ENCODE data around the gene CEP57L1.
"Not testable (repeated sequence)": the region's sequence is repeated elsewhere in the genome, so short reads cannot be mapped to it uniquely, and the experiment has no call there.

CEP57L1 gene

GRCh38 chr6:109124219-109124618 lies 28.9 kb downstream of the CEP57L1 start:
- no peaks in the 10 kb centered on the region for H4K20me1 ChIP-seq
- no peaks in the 10 kb centered on the region for H3K27me3 ChIP-seq
- no peak overlapping the region for H3K9ac ChIP-seq
- no peak for TF ChIP-seq Cebpa-rat (IDR thresholded peaks at IDR 0.05)
- no peak overlapping the region for H3K4me2 ChIP-seq
- H3K4me1 ChIP-seq: peaks cover 22% of the 10 kb centered on the region
- no peak overlapping the region for H3K4me3 ChIP-seq
- H3K36me3 ChIP-seq: peaks cover 6% of the 10 kb centered on the region; the same call in 1 of the 2 replicates
- H3K9me3 ChIP-seq: no peaks in the 10 kb centered on the region
- H3K27ac ChIP-seq: no peak overlapping the region

- H3K9ac ChIP-seq: no peak overlapping the region
- H3K27me3 ChIP-seq: no peaks in the 10 kb centered on the region
- H3K4me3 ChIP-seq: no peak overlapping the region
- H3K36me3 ChIP-seq: peaks cover 6% of the 10 kb centered on the region; the same call in 1 of the 2 replicates
- no peak overlapping the region for H3K27ac ChIP-seq
- TF ChIP-seq Cebpa-rat (IDR thresholded peaks at IDR 0.05): no peak
- no peaks in the 10 kb centered on the region for H3K9me3 ChIP-seq
- H3K4me1 ChIP-seq: peaks cover 9% of the 10 kb centered on the region
- no peaks in the 10 kb centered on the region for H4K20me1 ChIP-seq
- no peak overlapping the region for H3K4me2 ChIP-seq
These were observed 30.2 kb downstream of the CEP57L1 start for GRCh38 chr6:109125504-109125903.

GRCh38 chr6:109130065-109130464 lies 34.8 kb downstream of the CEP57L1 start:
- 0 out of 2 replicates have a peak, but pooled peaks cover 3% of the 10 kb centered on the region for H3K9me3 ChIP-seq
- H3K27me3 ChIP-seq: no peaks in the 10 kb centered on the region
- no peak overlapping the region for H3K4me2 ChIP-seq
- no peaks in the 10 kb centered on the region for H4K20me1 ChIP-seq
- no peak overlapping the region for H3K4me3 ChIP-seq
- no peak for TF ChIP-seq Cebpa-rat (IDR thresholded peaks at IDR 0.05)
- H3K4me1 ChIP-seq: no peaks in the 10 kb centered on the region
- H3K36me3 ChIP-seq: peaks cover 4% of the 10 kb centered on the region; the same call in 1 of the 2 replicates
- H3K27ac ChIP-seq: no peak overlapping the region
- H3K9ac ChIP-seq: no peak overlapping the region

GRCh38 chr6:109135600-109135999 lies 40.3 kb downstream of the CEP57L1 start:
- not testable (repeated sequence) for H3K36me3 ChIP-seq, H3K9me3 ChIP-seq, H3K9ac ChIP-seq, H4K20me1 ChIP-seq, H3K4me3 ChIP-seq, H3K27me3 ChIP-seq, H3K27ac ChIP-seq, H3K4me2 ChIP-seq, H3K4me1 ChIP-seq

- H4K20me1 ChIP-seq, H3K9ac ChIP-seq, H3K4me1 ChIP-seq, H3K4me3 ChIP-seq, H3K27me3 ChIP-seq, H3K4me2 ChIP-seq, H3K27ac ChIP-seq: not testable (repeated sequence)
- Histone ChIP-seq H3K36me3 (peaks cover 13% of the 10 kb centered on the region), H3K9me3 (peaks cover 11% of the 10 kb centered on the region)
These were observed 40.7 kb downstream of the CEP57L1 start for GRCh38 chr6:109136039-109136438.

GRCh38 chr6:109136530-109136929 lies 41.2 kb downstream of the CEP57L1 start:
- not testable (repeated sequence) for H3K9ac ChIP-seq, H3K4me1 ChIP-seq, H3K4me3 ChIP-seq, H3K4me2 ChIP-seq, H3K27me3 ChIP-seq, H3K27ac ChIP-seq, H4K20me1 ChIP-seq
- H3K36me3 ChIP-seq: peaks cover 17% of the 10 kb centered on the region
- H3K9me3 ChIP-seq: peaks cover 14% of the 10 kb centered on the region

GRCh38 chr6:109139109-109139508 lies 43.8 kb downstream of the CEP57L1 start:
- Histone ChIP-seq H3K27me3 (no peaks in the 10 kb centered on the region), H3K4me2 (no peak overlapping the region), H3K36me3 (peaks cover 20% of the 10 kb centered on the region), H3K4me1 (no peaks in the 10 kb centered on the region), H3K4me3 (no peak overlapping the region), H3K9me3 (peaks cover 16% of the 10 kb centered on the region), H3K9ac (no peak overlapping the region), H4K20me1 (no peaks in the 10 kb centered on the region), H3K27ac (no peak overlapping the region)
- TF ChIP-seq Cebpa-rat (IDR thresholded peaks at IDR 0.05): no peak

- peaks cover 16% of the 10 kb centered on the region for H3K9me3 ChIP-seq
- not testable (repeated sequence) for H3K9ac ChIP-seq, H3K27me3 ChIP-seq, H3K4me3 ChIP-seq, H3K4me2 ChIP-seq, H3K27ac ChIP-seq, H3K4me1 ChIP-seq, H4K20me1 ChIP-seq
- peaks cover 20% of the 10 kb centered on the region for H3K36me3 ChIP-seq
These were observed 46.8 kb downstream of the CEP57L1 start for GRCh38 chr6:109142067-109142466.

- Histone ChIP-seq H3K9me3 (peaks cover 16% of the 10 kb centered on the region), H3K27ac (no peak overlapping the region), H3K4me1 (no peaks in the 10 kb centered on the region), H3K4me2 (no peak overlapping the region), H3K27me3 (no peaks in the 10 kb centered on the region), H3K9ac (no peak overlapping the region), H3K4me3 (no peak overlapping the region), H4K20me1 (no peaks in the 10 kb centered on the region), H3K36me3 (peaks cover 24% of the 10 kb centered on the region)
- no peak for TF ChIP-seq Cebpa-rat (IDR thresholded peaks at IDR 0.05)
These were observed 47.9 kb downstream of the CEP57L1 start for GRCh38 chr6:109143191-109143590.

- H3K4me3 ChIP-seq, H3K9ac ChIP-seq, H3K4me2 ChIP-seq, H3K27ac ChIP-seq, H4K20me1 ChIP-seq, H3K4me1 ChIP-seq, H3K27me3 ChIP-seq: not testable (repeated sequence)
- Histone ChIP-seq H3K36me3 (peaks cover 27% of the 10 kb centered on the region), H3K9me3 (peaks cover 20% of the 10 kb centered on the region)
These were observed 52.9 kb downstream of the CEP57L1 start for GRCh38 chr6:109148251-109148650.

- Histone ChIP-seq H3K9me3 (peaks cover 20% of the 10 kb centered on the region), H3K36me3 (peaks cover 28% of the 10 kb centered on the region)
- H3K9ac ChIP-seq, H3K4me2 ChIP-seq, H3K27ac ChIP-seq, H3K4me1 ChIP-seq, H3K4me3 ChIP-seq, H3K27me3 ChIP-seq, H4K20me1 ChIP-seq: not testable (repeated sequence)
These were observed 53.4 kb downstream of the CEP57L1 start for GRCh38 chr6:109148716-109149115.
